Right atrium auricular region (tissue), 2 donors: ENCODE data around the gene TGFBR3. TPM values are rescaled to one million over a fixed set of nuclear protein-coding genes. Genes with fewer than 3 reads are reported as not detected.

Experiments
- DNase-seq: peaks from one replicate; pipeline ENCODE4 v3.0.0-alpha.2; 2019; ENCODE audit warnings: low spot score
- H3K27ac ChIP-seq, 2 donors: fragments of 200-600 bp; sonication (generic); 1 replicate in 1 of 2; 2 replicates in 1 of 2; pipeline ENCODE4 v1.5.1; 2016 to 2019
- H3K27me3 ChIP-seq, 2 donors: fragments of 200-600 bp; sonication (generic); one replicate each; pipeline versions ENCODE4 v1.5.1 to v1.6.0; 2017 to 2019
- H3K36me3 ChIP-seq: fragments of 200-600 bp; sonication (generic); one replicate; pipeline ENCODE4 v1.5.1; 2016
- H3K4me1 ChIP-seq, 2 donors: fragments of 200-600 bp; sonication (generic); one replicate each; pipeline versions ENCODE4 v1.5.1 to v1.6.0; 2017 to 2019
- H3K4me3 ChIP-seq, 2 donors: fragments of 200-600 bp; sonication (generic); 1 replicate in 1 of 2; 2 replicates in 1 of 2; pipeline ENCODE4 v1.5.1; 2017 to 2019; ENCODE audit warnings: mild to moderate bottlenecking in 1 of 2, moderate library complexity in 1 of 2
- H3K9me3 ChIP-seq, 2 donors: fragments of 200-600 bp; sonication (generic); one replicate each; pipeline ENCODE4 v1.5.1; 2019
- CTCF ChIP-seq, 2 donors: fragments of 200-600 bp; sonication (generic); IDR thresholded peaks; one replicate each; pipeline ENCODE4 v1.5.1; 2019; ENCODE audit warnings: antibody characterized with exemption in 2 of 2
- total RNA-seq, 2 donors: library from RNA; depleted of rRNA; stranded (reverse); fragments of >200 nt; gene quantifications; one replicate each; pipeline ENCODE4 v1.1.0, GENCODE V29; 2016

Gene TGFBR3
- total RNA-seq, 2 donors from 2014 or later = 40.5 to 64.8 TPM

GRCh38 chr1:91689641-91690481, 196.1 kb downstream of the TGFBR3 start:
- peak overlapping the region; percentile 68 to 79 for H3K27ac ChIP-seq
- TF ChIP-seq CTCF (IDR thresholded peaks at IDR 0.05) = no peak
- H3K4me1 ChIP-seq = peaks cover 0 to 43% of the 10 kb centered on the region in 2 donors
- no peaks in the 10 kb centered on the region for H3K27me3 ChIP-seq
- H3K4me3 ChIP-seq = no peak overlapping the region
- peaks cover 44% of the 10 kb centered on the region for H3K36me3 ChIP-seq
- H3K9me3 ChIP-seq = no peaks in the 10 kb centered on the region
- peak; percentile 80 for DNase-seq

GRCh38 chr1:91687452-91687851, 198.5 kb downstream of the TGFBR3 start:
- H3K4me1 ChIP-seq = peaks cover 0 to 43% of the 10 kb centered on the region in 2 donors
- TF ChIP-seq CTCF (IDR thresholded peaks at IDR 0.05) = no peak

GRCh38 chr1:91685994-91686393, 200.0 kb downstream of the TGFBR3 start:
- Histone ChIP-seq H3K27ac (no peak overlapping the region), H3K9me3 (no peaks in the 10 kb centered on the region), H3K36me3 (peaks cover 40% of the 10 kb centered on the region), H3K4me3 (no peak overlapping the region), H3K4me1 (peaks cover 0 to 43% of the 10 kb centered on the region in 2 donors), H3K27me3 (no peaks in the 10 kb centered on the region)
- TF ChIP-seq CTCF (IDR thresholded peaks at IDR 0.05) = no peak
- no peak for DNase-seq

More at GRCh38 chr1:91687452-91687851, 198.5 kb downstream of the TGFBR3 start:
- H3K9me3 ChIP-seq = no peaks in the 10 kb centered on the region
- H3K27me3 ChIP-seq = no peaks in the 10 kb centered on the region
- H3K36me3 ChIP-seq = peaks cover 37% of the 10 kb centered on the region
- no peak for DNase-seq
- no peak overlapping the region for H3K27ac ChIP-seq
- H3K4me3 ChIP-seq = no peak overlapping the region

GRCh38 chr1:91684481-91685196, 201.3 kb downstream of the TGFBR3 start:
- H3K36me3 ChIP-seq = peaks cover 46% of the 10 kb centered on the region
- H3K4me3 ChIP-seq = no peak overlapping the region
- H3K9me3 ChIP-seq = no peaks in the 10 kb centered on the region
- peaks cover 0 to 35% of the 10 kb centered on the region in 2 donors for H3K4me1 ChIP-seq
- H3K27me3 ChIP-seq = no peaks in the 10 kb centered on the region
- no peak for DNase-seq
- no peak for TF ChIP-seq CTCF (IDR thresholded peaks at IDR 0.05)
- H3K27ac ChIP-seq = peak overlapping the region in 1 of 2 donors; percentile 15

- peaks cover 0 to 28% of the 10 kb centered on the region in 2 donors for H3K4me1 ChIP-seq
Observed at GRCh38 chr1:91683598-91683951, 202.4 kb downstream of the TGFBR3 start.

More at GRCh38 chr1:91683598-91683951, 202.4 kb downstream of the TGFBR3 start:
- no peak for TF ChIP-seq CTCF (IDR thresholded peaks at IDR 0.05)
- no peaks in the 10 kb centered on the region for H3K27me3 ChIP-seq
- peaks cover 44% of the 10 kb centered on the region for H3K36me3 ChIP-seq
- H3K9me3 ChIP-seq = no peaks in the 10 kb centered on the region
- H3K27ac ChIP-seq = no peak overlapping the region
- no peak overlapping the region for H3K4me3 ChIP-seq
- no peak for DNase-seq
